Jurkat, Clone E6-1 (cell line): Measurements from ENCODE around the gene OR8B3.
"Not testable (repeated sequence)": the region's sequence is repeated elsewhere in the genome, so short reads cannot be mapped to it uniquely, and the experiment has no call there.

Source experiments
- DNase-seq: peaks from one replicate; pipeline ENCODE4 v3.0.0-alpha.2; 2011; ENCODE audit warnings: low read depth, low spot score
- H3K4me3 ChIP-seq: 2 replicates; pipeline ENCODE4 v1.5.1; 2011; ENCODE audit warnings: mild to moderate bottlenecking, low read length, control low read depth, moderate library complexity

The OR8B3 gene

GRCh38 chr11:124382857-124383256 lies 16.0 kb downstream of the OR8B3 start:
- not testable (repeated sequence) for DNase-seq, H3K4me3 ChIP-seq

- no peak overlapping the region for H3K4me3 ChIP-seq
- no peak for DNase-seq
Observed at GRCh38 chr11:124380585-124380984, 18.2 kb downstream of the OR8B3 start.

GRCh38 chr11:124376280-124376679 lies 22.5 kb downstream of the OR8B3 start:
- no peak for DNase-seq
- H3K4me3 ChIP-seq: no peak overlapping the region

GRCh38 chr11:124359566-124359965 lies 39.3 kb downstream of the OR8B3 start:
- DNase-seq: no peak
- no peak overlapping the region for H3K4me3 ChIP-seq

GRCh38 chr11:124346311-124346955 lies 52.4 kb downstream of the OR8B3 start:
- H3K4me3 ChIP-seq: no peak overlapping the region
- DNase-seq: no peak
